Measurements from ENCODE around the gene HNMT.
"Not testable (repeated sequence)": the region's sequence is repeated elsewhere in the genome, so short reads cannot be mapped to it uniquely, and the experiment has no call there.

Gene HNMT

DNA sequence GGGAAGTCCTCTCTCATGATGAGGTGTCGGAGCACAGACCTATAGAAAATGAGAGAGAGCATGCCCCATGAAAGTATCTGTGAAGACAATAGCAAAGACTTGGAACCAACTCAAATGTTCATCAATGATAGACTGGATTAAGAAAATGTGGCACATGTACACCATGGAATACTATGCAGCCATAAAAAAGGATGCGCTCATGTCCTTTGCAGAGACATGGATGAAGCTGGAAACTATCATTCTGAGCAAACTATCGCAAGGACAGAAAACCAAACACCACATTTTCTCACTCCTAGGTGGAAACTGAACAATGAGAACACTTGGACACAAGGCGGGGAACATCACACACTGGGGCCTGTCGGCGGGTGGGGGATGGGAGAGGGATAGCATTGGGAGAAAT, 79.3 kb downstream of the HNMT start:
- not testable (repeated sequence) for DNase-seq (ENCODE audit: low read depth)

DNA sequence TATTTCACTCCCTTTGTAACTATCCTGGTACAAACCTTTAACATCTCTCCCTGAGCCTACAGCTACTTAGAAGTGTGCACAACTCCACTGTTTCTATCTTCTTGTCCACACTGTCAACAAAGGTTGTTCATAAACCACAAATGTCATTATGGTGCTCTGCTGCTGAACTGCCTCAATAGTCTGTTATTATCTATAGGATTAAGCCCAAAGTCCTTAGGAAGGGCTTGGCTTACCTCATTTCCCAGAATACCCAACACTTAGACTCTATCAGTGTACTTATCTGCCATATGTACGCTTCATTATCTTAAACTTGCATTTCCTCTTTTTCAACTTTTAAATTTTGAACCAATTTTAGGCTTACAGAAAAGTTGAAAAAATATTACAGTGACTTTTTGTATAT, 94.2 kb downstream of the HNMT start:
- DNase-seq (ENCODE audit: low read depth), result no peak

DNA sequence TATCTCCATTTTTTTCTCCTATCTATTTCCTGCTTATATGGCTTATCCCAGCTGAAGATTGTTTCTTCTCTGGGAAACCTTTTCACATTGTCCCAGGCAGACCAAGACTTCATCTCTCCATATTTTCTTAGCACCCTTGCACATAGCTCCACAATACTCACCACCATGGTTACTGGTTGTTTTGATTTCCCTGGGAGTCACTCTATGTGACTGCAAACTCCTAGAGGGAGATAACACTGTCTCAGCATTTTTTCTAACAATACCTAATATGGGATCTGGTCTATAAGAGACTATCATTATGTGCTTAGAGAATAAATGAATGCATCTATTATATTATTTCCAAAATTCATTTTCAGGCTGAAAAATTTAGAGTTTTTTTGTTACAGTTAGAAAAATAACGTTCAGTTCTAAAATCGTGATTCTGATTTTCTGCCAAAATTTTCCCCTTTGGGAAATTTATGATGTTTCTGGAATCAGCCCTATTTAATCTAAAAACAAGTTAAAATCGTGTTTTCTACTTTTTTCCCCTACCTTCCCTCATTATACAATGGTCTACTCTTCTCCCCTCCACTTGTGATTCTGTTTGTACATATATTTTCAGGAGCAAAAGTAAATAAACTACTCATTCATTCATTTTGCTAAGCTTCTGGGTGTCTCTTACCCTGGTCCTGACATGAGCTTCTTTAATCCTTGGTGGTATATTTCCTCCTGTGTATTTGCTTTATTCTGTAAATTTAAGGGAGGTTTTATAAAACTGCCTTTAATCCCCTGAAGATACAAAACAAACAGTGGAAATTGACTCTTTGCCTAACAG, 95.4 kb downstream of the HNMT start:
- DNase-seq (ENCODE audit: low read depth), result no peak

DNA sequence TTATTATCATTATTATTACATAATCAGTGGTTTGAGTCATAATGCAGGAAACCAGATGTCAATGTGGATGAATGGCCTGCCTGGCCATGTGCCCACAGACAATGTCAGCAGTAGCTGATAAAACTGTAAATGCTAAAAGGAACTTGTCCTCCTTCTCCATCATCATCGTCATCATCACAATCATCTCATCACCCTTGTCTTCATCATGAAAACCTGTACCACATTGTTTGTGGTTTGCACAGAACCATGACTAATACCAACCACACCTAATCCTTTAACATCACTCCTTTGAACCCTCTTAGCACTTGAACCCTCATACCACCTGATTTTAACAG, 96.0 kb downstream of the HNMT start:
- no peak for DNase-seq (ENCODE audit: low read depth)

- DNase-seq (ENCODE audit: low read depth), result no peak
Observed at GRCh38 chr2:138061961-138062360, 97.7 kb downstream of the HNMT start.

GRCh38 chr2:138063181-138063580, 98.9 kb downstream of the HNMT start:
- no peak for DNase-seq (ENCODE audit: low read depth)
